ENCODE results near the gene LAX1.

Gene LAX1

DNA sequence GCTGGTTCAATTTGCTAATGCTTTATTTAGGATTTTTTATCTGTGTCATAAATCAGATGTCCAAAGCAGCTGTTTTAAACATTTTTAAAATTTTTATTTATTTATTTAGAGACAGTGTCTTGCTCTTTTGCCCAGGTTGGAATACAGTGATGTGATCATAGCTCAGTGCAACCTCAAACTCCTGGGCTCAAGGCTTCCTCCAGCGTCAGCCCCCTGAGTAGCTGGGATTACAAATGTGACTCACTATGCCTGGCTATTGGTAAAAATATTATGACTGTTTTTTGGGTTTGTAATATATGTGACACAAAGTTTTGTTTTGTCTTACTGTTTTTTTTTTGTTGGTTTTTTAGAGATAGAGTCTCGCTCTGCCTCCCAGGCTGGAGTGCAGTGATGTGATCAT lies 42.2 kb downstream of the LAX1 start:
- no peak for FAIRE-seq
- DNase-seq (ENCODE audit: low spot score), result no peak

DNA sequence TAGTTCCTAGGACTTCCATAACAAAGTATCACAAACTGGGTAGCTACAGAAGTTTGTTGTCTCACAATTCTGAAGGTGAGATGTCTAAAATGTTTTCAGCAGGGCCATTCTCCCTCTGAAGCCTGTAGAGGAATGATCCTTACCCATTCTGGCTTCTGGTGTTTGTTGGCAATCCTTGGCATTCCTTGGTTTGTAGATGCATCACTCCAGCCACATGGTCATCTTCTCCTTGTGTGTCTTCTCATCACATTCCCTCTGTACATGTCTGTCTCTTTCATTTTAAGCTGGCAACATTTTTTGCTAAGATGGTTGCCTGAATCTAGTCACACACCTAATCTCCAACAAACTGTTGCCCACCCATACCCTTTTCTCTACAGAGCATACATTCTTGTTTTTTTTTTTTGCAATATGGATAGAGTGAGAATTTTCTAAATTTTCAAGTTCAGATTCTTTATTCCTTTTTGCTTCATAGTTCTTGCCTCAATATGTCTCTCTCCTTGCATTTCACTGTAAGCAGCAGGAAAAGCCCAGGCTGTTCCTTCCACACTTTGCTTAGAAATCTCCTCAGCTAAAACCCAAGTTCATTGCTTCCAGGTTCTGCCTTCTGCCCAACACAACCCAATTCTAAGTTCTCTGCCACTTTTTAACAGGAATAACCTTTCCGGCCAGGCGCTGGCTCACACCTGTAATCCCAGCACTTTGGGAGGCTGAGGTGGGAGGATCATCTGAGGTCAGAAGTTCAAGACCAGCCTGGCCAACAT lies 48.8 kb downstream of the LAX1 start:
- FAIRE-seq (no peak), DNase-seq (ENCODE audit: low spot score) (no peak)

DNA sequence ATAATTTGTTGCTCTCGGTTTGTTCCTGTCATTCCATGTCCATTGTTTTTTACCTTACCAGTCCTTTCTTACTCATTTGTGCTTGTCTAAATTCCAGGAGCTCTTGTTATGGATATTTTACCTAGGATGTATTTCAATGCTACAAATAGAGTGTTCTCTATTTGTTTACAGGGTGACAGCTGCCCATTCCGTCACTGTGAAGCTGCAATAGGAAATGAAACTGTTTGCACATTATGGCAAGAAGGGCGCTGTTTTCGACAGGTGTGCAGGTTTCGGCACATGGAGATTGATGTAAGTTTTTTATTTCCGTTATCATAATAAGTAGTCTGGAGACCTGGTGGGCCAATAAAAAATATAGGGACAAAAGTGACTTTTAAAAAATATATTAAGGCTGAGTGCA lies 53.4 kb downstream of the LAX1 start:
- no peak for FAIRE-seq
- no peak for DNase-seq (ENCODE audit: low spot score)

DNA sequence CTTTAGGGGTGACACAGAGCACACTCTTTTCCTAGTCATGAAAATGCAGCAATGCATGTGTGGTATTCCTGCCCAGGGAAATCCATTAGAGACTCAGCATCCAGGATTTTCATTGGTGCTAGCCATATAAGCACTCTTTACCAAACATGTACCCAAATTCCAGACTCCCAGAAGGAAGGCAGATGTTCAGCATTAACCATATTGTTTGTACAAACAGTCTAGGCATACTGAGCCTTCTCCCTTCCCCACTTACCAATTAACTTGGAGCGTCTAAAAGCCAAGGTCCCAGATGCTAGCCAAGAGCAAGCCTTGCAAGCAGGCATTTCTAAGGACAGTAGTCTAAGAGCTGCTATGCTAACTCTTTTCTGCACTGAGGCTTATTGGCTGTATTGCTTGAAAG lies 58.3 kb downstream of the LAX1 start:
- no peak for FAIRE-seq
- DNase-seq (ENCODE audit: low spot score), result no peak

Data from RCC 7860 (cell line).